Measurements from ENCODE around the gene TCEAL1.
"Not testable (repeated sequence)": the region's sequence is repeated elsewhere in the genome, so short reads cannot be mapped to it uniquely, and the experiment has no call there.

The TCEAL1 gene

GRCh38 chrX:103637604-103638338 lies 9.0 kb downstream of the TCEAL1 start:
- DNase-seq = no peak

DNA sequence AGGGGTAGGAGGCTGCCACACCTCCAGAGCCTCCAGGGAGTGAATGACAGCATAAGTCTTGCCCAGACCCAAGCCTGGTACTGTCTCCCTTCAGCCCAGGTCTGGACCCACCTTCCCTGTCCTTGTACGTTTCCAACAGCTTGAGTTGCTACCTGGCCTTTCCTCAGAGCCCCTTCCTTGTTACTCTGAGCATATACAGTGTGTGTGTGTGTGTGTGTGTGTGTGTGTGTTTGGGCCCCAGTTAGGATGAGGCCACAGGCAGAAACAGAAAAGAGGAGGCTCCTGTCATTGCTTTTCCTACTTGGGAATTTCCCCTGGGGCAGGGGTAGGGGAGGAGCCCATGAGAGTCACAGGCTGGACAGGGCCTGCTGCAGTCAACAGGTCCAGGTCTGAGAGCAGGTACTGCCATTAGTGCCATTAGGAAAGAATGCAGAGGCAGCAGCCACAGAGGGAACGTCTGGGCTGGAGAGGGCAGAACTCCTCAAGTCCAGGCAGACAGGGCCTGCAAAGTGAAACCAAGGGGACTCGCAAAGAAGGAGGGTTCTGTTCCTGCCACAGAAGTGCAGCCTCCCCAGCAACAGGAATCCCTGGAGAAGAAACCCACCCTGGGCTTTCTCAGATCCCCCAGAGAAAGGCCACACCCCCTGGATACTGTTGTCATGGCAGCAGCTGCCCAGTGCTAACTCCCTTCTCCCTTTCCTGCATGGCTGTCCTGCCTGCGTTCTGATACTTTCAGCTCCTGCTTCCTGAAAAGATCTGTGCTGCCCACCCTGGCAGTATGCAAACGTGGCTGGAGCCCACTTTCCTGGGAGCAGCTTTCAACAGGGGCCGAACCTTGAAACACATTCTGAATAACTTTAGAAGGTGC lies 9.9 kb downstream of the TCEAL1 start:
- not testable (repeated sequence) for DNase-seq

DNA sequence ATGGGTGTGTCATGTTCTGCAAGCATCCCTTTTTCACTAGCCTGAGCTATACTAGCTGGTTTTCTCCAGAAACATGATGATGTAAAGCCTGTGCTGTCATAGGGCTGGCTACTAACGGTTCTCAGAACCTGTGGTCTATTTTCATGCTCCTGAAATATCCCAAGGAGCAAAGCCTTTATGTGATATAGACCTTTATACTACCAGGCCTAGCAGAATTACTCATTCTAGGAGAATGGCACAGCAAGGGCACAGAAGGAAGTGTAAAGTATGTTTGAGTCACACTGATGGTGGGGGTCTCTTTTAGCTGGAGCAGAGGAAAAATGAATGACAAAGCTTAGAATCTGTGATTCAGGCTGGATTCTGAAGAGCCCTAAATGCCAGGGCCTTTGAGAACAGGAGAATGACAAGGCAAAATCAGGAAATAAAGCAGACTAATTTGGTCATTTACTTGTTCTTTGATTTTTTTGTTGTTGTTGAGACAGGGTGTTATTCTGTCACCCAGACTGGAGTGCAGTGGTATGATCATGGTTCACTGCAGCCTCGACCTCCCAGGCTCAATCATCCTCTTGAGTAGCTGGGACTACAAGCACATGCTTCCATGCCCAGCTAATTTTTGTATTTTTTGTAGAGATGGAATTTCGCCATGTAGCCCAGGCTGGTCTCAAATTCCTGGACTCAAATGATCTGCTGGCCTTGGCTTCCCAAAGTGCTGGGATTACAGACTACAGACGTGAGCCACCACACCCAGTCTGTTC lies 11.8 kb downstream of the TCEAL1 start:
- DNase-seq = no peak

DNA sequence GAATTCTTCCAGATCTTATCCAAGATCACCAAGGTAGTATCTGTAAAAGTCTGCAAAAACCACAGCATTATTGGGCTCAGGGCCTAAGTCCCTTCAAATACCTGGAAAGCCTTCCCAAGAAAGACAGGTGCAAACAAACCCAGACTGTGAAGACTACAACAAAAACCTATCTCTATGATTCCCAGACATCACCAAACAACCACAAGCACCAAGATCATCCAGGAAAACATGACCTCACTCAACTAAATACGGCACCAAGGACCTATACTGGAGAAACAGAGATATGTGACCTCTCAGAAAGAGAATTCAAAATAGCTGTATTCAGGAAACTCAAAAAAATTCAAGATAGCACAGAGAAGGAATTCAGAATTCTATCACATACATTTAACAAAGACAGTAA lies 15.3 kb downstream of the TCEAL1 start:
- no peak for DNase-seq

DNA sequence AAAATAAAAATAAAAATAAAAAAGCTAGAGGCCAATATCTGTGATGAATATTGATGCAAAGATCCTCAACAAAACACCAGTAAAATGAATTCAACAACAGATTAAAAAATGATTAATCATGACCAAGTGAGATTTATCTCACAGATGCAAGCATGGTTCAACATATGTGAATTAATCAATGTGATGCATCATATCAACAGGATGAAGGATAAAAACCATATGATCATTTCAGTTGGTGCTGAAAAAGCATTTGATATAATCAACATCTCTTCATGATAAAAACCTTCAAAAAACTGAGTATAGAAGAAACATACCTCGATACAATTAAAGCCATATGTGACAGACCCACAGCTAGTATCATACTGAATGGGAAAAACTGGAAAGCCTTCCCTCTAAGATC lies 18.9 kb downstream of the TCEAL1 start:
- no peak for DNase-seq

GRCh38 chrX:103651151-103651773 lies 22.5 kb downstream of the TCEAL1 start:
- DNase-seq = no peak

DNA sequence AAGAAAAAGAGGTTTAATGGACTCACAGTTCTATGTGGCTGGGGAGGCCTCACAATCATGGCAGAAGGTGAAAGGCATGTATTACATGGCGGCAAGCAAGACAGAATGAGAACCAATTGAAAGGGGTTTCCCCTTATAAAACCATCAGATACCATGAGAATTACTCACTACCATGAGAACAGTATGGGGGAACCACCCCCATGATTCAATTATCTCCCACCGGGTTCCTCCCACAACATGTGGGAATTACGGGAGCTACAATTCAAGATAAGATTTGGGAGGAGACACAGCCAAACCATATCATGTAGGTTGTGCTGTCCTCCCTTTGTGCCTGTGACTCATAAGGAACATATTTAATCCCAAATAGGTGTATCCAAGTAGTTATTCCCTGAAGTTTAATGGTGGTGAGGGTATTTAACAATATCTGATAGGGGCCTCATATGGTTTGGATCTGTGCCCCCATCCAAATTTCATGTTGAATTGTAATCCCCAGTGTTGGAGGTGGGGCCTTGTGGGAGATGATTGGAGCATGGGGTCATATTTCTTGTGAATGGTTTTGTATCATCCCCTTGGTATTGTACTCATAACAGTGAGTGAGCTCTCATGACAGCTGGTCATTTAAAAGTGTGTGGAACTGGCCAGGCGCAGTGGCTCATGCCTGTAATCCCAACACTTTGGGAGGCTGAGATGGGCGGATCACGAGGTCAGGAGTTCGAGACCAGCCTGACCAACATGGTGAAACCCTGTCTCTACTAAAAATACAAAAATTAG lies 26.6 kb downstream of the TCEAL1 start:
- DNase-seq = not testable (repeated sequence)

DNA sequence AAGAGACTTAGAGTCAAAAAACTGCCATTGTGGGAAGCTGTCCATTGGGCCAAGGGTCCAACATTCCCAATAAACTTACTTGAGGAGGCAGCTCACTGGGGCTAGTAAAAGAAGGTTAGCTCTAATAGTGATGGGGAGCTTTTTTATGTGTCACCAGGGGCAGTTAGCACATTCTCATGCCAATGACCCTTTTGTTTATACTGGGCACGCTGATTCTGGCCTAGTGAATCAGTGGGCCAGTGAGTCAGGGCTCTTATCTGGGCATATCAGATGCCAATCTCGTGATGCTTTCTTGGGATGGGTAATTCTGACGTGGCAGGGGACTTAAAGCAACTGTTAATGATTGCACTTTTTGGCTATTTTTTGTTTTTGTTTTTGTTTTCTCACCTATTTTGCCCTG lies 27.8 kb downstream of the TCEAL1 start:
- no peak for DNase-seq

- not testable (repeated sequence) for DNase-seq
Measured at GRCh38 chrX:103657066-103657465, 28.3 kb downstream of the TCEAL1 start.

- no peak for DNase-seq
Measured at GRCh38 chrX:103658681-103659433, 30.1 kb downstream of the TCEAL1 start.

DNA sequence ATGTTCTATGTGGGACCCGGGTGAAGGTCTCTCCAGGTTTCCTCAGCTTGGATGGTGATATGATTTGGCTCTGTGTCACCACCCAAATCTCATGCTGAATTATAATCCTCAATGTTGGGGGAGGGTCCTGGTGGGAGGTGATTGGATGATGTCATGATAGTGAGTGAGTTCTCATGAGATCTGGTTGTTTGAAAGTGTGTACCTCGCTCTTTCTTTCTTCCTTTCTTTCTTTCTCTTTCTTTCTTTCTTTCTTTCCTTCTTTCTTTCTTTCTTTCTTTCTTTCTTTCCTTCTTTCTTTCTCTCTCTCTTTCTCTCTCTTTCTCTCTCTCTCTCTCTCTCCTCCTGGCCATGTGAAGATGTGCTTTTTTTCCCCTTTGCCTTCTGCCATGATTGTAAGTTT lies 30.7 kb downstream of the TCEAL1 start:
- DNase-seq = not testable (repeated sequence)

DNA sequence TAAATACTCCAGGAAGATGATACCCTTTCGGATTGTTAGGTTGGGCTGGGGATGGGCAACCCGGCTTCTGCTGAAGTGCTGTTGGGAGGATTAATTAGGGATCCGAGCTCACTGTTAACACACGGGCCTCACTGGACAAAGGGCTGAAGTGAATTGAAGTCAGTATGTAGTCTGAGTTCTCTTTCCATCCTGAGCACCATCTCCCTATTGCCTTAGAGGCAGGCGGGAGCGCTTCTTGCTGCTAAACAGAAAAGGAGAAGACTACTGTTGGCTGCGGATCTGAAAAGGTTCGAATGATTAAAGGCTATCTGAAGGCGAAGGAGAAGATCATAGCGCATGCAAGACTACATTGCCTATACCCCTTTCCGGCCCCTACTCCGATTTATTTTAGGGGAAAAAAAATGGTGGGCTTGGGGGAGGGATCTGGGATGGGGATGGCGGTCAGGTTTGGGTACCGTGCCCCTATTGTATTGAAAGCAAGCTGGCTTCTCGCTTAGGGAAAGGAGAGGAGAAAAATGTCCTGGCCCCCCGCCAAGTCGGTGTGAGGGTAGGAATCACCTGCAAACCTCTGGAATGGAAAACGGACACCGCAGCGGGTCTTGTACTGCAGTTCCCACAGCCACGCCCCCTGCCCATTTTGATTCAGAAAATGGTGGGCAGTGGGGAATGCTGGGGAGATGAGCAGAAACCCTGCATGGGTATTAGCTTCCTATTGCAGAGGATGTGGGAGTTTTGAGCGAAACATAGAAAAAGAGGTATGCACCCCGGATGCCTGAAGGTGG lies 35.4 kb downstream of the TCEAL1 start:
- no peak for DNase-seq

DNA sequence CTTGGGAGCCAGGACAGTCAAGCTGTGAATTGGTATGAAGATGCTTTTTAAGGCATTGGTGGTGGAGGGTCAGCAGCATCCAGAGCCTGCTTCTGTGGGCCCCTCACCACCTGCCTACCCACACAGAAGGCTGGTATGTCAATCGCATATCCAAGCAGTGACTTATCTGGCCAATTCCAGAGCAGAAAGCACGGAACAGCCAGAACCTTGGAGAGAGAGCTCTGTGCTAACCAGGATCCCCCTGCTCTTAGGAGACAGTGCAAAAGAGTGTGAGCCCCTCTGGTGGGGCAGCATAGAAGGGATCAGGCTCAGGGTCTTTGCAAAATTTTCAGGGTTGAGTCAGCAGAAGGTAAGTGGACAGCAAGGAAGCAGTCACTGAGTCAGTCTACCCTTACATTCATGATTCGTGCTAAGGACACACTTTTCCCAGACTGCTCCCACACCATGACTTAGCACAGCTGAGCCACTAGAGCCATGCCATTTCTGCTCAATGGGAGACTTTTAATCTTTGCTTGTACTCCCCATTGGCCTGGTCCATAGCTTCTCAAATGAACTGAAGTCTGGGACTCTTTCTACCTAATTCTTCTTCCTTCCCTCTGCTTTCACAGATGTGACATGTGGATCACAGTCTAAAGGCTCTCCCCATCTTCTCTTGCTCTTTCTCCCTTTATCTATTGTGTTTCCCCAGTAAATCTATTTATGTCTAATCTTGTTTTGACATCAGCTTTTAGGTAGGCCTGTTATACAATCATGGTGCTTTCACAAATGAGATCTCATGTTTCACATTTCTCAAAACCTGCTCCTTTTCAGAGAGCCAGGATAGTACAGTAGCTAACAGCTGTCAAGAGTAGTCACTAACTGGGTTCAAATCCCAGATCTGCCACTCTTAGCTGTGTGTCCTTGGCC lies 37.7 kb downstream of the TCEAL1 start:
- no peak for DNase-seq

DNA sequence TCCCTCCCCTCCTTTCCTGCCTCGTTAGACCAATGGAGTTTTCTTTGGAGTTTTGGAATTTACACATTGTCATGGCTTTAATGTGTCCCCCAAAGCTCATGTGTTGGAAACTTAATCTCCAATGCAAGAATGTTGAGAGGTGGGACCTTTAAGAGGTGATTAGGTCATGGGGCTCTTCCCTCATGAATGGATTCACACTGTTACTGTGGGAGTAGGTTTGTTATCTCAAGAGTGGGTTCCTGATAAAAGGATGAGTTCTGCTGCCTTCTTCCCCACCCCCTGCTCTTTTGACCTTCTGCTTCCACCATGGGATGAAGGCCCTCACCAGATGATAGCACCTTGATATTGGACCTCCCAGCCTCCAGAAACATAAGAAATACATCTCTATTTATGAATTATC lies 41.0 kb downstream of the TCEAL1 start:
- no peak for DNase-seq

DNA sequence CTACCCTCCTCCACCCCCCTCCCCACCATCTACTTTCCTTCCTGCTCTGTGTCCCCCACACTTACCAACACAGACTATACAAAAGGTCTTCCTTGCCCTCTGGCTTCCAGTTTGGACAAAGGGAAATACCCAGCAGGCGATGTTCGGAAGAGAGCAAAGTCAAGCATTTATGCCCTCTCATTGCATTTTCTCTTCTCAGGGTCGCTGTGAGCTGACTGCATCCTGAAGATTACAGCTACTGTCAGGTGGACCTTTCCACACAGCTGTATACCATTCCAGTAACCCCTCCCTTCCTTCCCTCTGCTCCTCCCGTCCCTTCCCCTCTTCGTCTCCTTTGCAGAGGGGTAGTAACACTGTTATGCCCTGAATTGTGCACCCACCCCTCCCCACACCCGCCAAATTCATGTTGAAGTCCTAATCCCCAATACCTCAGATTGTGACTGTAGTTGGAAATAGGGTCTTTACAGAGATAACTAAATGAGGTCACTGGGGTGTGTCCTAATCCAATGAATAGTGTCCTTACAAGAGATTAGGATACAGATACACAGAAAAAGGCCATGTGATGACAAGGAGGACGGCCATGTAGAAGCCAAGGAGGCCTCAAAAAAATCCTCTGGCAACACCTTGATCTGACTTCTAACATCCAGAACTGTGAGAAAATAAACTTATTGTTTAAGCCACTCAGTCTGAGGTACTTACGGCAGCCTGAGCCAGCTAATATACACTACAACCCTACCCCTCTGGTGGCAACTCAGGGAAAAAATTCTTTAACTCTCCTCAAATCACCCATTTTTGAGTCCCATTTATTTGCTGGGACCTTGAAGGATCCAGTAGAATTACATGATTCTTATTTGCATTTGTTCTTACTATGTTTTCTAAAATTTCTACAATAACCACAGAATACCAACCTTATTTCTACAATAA lies 46.0 kb downstream of the TCEAL1 start:
- no peak for DNase-seq

GRCh38 chrX:103678199-103678993 lies 49.6 kb downstream of the TCEAL1 start:
- DNase-seq = no peak
